Progenitor cell of endocrine pancreas (in vitro differentiated cells): ENCODE data around the gene PRICKLE3. TPM values are rescaled to one million over a fixed set of nuclear protein-coding genes. Genes with fewer than 3 reads are reported as not detected.

Experiments used
- DNase-seq: peaks from one replicate; pipeline ENCODE4 v3.0.0; 2021; ENCODE audit warnings: low spot score; ENCODE audit not compliant: unreplicated experiment
- H3K27ac Mint-ChIP-seq: 2 replicates; pipeline ENCODE4 v1.8.0; 2021; ENCODE audit warnings: mild to moderate bottlenecking, moderate library complexity, mixed read lengths
- H3K27me3 Mint-ChIP-seq: 2 replicates; pipeline ENCODE4 v1.8.0; 2021; ENCODE audit warnings: mixed read lengths
- H3K36me3 Mint-ChIP-seq: 2 replicates; pipeline ENCODE4 v1.8.0; 2022; ENCODE audit warnings: mixed read lengths; ENCODE audit not compliant: insufficient read depth
- H3K4me1 Mint-ChIP-seq: 2 replicates; pipeline ENCODE4 v1.8.0; 2021; ENCODE audit warnings: low read depth, mixed read lengths
- H3K4me3 Mint-ChIP-seq: 2 replicates; pipeline ENCODE4 v1.8.0; 2021; ENCODE audit warnings: low read depth, mild to moderate bottlenecking, moderate library complexity, mixed read lengths
- H3K9me3 Mint-ChIP-seq: 2 replicates; pipeline ENCODE4 v1.8.0; 2021; ENCODE audit warnings: low read depth, mixed read lengths
- CTCF ChIP-seq: fragments of 200-600 bp; sonication (generic); IDR thresholded peaks from one replicate; pipeline ENCODE4 v1.5.0; 2021; ENCODE audit warnings: antibody characterized with exemption, mild to moderate bottlenecking; ENCODE audit not compliant: unreplicated experiment
- total RNA-seq: library from RNA; stranded (reverse); gene quantifications from 2 replicates; pipeline ENCODE4 v1.2.1, GENCODE V29; 2021

PRICKLE3 gene
- total RNA-seq, 1 donor from 2014 or later: 6.2 TPM

GRCh38 chrX:49206543-49206942 is 20.4 kb upstream of the PRICKLE3 start:
- Mint-ChIP-seq H3K4me1 (no peaks in the 10 kb centered on the region), H3K27me3 (peaks cover 9% of the 10 kb centered on the region), H3K27ac (no peak overlapping the region), H3K36me3 (no peaks in the 10 kb centered on the region), H3K4me3 (no peak overlapping the region), H3K9me3 (peaks cover 6% of the 10 kb centered on the region)
- no peak for DNase-seq
- no peak for TF ChIP-seq CTCF

DNA sequence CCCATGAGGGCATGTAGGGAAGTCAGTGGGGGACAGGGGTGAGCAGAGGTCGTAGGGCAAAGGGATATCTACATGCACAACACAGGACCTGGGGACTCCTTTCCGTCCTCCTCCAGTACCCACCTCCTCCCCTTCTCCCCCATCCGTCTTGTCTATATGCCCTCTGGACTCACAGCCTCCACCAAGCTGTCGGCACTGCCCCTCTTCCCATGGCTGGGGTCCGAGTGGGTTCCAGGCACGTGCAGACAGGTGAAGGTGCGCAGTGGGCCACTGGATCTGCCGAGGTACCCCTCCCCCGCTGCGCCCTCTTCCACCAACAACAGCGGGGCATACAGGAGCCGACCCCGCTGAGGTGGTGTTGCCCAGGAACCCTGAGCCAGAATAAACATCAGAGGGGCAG is 19.3 kb upstream of the PRICKLE3 start:
- no peak for DNase-seq
- TF ChIP-seq CTCF: no peak
- Mint-ChIP-seq H3K4me3 (no peak overlapping the region), H3K27ac (no peak overlapping the region), H3K4me1 (no peaks in the 10 kb centered on the region), H3K36me3 (no peaks in the 10 kb centered on the region), H3K27me3 (peaks cover 3% of the 10 kb centered on the region), H3K9me3 (peaks cover 7% of the 10 kb centered on the region)

DNA sequence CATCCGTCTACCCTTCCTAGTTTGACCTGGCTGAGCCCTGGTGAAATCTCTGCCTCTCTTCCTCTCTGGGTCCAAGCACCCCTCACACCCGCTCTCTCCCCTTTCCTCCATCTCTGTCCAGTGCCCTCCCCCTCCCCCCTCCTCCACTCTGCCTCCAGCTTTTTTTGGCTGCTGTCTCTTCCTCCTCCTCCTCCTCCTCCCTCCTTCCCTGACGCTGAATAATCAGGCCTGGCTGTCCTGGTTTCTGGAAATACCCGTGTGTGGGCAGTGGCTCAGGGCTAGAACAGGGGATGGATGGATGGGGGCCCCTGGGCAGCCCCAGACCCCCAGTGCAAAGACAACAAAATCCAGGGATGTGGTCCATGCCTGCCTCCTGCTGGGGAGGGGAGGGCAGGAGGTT is 18.5 kb upstream of the PRICKLE3 start:
- Mint-ChIP-seq H3K9me3 (peaks cover 7% of the 10 kb centered on the region), H3K4me3 (no peak overlapping the region), H3K27ac (no peak overlapping the region), H3K27me3 (peaks cover 3% of the 10 kb centered on the region), H3K36me3 (no peaks in the 10 kb centered on the region), H3K4me1 (no peaks in the 10 kb centered on the region)
- DNase-seq: no peak
- no peak for TF ChIP-seq CTCF

GRCh38 chrX:49204017-49204416 is 17.8 kb upstream of the PRICKLE3 start:
- DNase-seq: no peak
- Mint-ChIP-seq H3K36me3 (no peaks in the 10 kb centered on the region), H3K4me1 (no peaks in the 10 kb centered on the region), H3K27me3 (peaks cover 3% of the 10 kb centered on the region), H3K9me3 (peaks cover 7% of the 10 kb centered on the region), H3K4me3 (no peak overlapping the region), H3K27ac (no peak overlapping the region)
- no peak for TF ChIP-seq CTCF

DNA sequence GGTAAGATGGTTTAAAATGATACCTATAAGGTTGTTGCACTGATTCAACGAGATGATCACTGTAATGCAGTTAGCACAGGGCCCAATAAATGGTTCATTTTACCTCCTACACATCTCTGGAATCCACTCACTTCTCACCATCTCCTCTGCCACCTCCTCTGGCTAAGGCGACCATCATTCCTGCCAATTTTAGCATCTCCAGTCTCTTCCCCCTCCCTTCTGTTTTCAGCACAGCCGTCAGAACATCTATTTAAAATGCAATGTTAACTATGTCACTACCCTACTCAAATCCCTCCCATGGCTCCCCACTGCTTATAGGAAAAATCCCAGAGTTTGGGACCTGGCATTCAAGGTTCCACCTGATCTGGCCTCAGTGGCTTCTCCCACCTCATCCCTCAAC is 17.4 kb upstream of the PRICKLE3 start:
- Mint-ChIP-seq H3K4me1 (no peaks in the 10 kb centered on the region), H3K4me3 (no peak overlapping the region), H3K9me3 (peaks cover 7% of the 10 kb centered on the region), H3K27ac (no peak overlapping the region), H3K36me3 (no peaks in the 10 kb centered on the region), H3K27me3 (peaks cover 7% of the 10 kb centered on the region)
- DNase-seq: no peak
- TF ChIP-seq CTCF: no peak
